ENCODE results near the gene OR6C70.
"Not testable (repeated sequence)": the region's sequence is repeated elsewhere in the genome, so short reads cannot be mapped to it uniquely, and the experiment has no call there.

OR6C70 gene

GRCh38 chr12:55470088-55470829 lies at the start of gene OR6C70:
Gene OR6C70, minus strand, starts transcription at chr12:55470138. Its CDS starts 0 bp downstream, at chr12:55470138.
- DNase-seq = no peak

DNA sequence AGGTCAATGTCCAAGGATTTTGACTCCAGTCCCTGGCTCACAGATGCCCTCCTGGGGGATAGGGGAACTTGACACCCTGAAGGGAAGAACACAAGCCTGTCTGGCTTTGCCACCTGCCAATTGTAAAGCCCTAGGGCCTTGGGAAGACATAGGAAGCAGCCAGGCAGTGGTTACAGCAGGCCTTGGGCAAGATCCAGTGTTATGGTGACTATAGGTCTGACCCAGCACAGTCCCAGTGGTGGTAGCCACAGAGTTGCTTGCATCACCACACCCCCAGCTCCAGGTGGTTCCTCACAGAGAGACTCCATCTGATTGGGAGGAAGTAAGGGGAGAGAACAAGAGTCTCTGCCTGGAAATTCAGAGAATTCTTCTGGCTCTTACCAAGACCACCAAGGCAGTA lies 46.5 kb upstream of the OR6C70 start:
- no peak for DNase-seq

DNA sequence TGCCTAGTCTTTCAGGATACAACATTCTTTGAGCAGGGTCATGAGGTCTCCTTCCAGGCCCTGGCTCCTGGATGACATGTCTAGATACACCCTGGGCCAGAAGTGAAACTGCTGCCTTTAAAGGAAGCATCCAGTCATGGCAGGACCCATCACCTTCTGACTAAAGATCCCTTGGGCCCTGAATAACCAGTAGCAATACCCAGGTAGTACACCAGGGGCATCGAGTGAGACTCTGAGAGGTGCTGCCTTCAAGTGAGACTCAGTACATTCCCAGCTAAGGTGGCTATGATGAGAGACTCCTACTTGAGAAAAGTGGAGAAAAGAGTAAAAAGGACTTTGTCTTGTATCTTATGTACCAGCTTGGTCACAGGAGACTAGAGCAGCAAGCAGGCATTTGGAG lies 45.8 kb upstream of the OR6C70 start:
- DNase-seq = no peak

DNA sequence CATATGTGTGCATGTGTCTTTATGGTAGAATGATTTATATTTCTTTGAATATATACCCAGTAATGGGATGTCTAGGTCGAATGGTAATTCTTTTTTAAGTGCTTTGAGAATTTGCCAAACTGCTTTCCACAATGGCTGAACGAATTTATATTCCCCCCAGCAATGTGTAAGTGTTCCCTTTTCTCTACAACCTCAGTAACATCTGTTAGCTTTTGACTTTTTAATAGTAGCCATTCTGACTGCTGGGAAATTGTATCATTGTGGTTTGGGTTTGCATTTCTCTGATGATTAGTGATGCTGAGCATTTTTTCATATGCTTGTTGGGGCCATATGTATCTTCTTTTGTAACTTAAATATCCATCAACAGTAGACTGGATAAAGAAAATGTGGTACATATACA lies 31.7 kb upstream of the OR6C70 start:
- no peak for DNase-seq

- DNase-seq = no peak
These were observed 29.9 kb upstream of the OR6C70 start for GRCh38 chr12:55499810-55500252.

DNA sequence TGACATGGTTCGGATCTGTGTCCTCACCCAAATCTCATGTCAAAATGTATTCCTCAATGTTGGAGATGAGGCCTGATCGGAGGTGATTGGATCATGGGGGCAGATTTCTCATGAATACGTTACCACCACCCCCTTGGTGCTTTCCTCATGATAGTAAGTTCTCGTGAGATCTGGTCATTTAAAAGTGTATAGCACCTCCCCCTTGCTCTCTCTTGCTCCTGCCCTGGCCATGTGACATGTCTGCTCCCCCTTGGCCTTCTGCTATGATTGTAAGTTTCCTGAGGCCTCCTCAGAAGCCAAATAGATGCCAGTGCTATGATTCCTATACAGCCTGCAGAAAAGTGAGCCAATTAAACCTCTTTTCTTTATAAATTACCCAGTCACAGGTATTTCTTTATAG lies 29.3 kb upstream of the OR6C70 start:
- DNase-seq = no peak

DNA sequence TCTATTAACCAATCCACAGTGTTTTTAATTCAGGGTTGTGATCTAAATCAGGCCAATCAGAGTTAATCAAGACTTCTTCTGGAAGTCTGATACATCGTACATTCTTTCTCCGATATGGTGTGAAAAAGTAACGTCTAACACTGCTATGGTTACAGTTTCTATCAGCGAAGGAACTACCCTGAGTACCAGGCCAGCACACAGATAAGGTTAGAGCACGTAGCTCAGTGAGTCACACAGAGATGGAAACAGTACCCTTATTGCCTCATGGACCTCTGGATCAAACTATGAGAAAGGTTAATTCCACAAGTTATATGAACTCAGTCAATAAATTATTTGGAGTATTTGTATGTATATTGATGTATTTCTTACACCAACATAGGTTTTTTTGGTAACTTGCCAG lies 25.6 kb upstream of the OR6C70 start:
- DNase-seq = no peak

DNA sequence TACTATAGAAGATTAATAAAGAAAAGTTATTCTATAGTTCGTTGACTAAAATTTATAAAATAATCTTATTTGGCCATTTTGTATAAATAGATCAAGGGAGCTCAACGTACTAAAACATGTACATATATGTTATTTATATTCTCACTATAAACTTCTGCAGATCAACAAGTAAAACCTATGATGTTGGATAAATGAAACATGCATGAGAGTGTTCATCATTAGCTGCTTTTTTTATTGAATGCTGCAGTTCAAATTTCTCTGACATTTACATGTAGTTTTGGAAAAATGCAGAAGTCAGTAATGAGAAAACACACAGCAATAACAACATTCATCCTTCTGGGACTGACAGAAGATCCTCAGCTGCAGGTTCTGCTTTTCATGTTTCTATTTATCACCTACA lies 22.1 kb upstream of the OR6C70 start, which contains the start of gene OR6C68:
Gene OR6C68, plus strand, starts transcription at position 301 of the 400 bp plus-strand sequence. Its CDS starts 0 bp downstream, at position 301.
- DNase-seq = no peak

DNA sequence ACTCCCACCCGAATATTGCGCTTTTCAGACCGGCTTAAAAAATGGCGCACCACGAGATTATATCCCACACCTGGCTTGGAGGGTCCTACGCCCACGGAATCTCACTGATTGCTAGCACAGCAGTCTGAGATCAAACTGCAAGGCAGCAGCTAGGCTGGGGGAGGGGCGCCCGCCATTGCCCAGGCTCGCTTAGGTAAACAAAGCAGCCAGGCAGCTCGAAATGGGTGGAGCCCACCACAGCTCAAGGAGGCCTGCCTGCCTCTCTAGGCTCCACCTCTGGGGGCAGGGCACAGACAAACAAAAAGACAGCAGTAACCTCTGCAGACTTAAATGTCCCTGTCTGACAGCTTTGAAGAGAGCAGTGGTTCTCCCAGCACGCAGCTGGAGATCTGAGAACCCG lies 14.3 kb upstream of the OR6C70 start:
- DNase-seq = not testable (repeated sequence)

GRCh38 chr12:55479136-55479535 lies 9.2 kb upstream of the OR6C70 start:
- not testable (repeated sequence) for DNase-seq

DNA sequence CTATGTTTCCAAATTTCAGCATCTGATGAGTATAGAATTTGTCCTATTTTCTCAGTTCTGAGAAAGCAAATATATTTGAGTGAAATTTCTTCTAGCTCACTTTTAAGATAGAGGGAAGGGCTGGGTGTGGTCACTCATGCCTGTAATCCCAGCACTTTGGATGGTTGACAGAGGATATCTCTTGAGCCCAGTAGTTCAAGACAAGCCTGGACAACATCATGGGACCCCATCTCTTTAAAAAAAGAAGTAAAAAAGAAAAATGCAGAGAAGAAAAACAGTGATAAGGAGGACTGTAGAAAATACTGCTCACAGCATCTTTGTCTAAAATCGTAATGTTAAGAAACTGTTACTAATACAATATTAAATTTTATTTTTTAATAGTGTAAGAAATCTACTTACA lies 2.3 kb upstream of the OR6C70 start:
- DNase-seq = no peak

DNA sequence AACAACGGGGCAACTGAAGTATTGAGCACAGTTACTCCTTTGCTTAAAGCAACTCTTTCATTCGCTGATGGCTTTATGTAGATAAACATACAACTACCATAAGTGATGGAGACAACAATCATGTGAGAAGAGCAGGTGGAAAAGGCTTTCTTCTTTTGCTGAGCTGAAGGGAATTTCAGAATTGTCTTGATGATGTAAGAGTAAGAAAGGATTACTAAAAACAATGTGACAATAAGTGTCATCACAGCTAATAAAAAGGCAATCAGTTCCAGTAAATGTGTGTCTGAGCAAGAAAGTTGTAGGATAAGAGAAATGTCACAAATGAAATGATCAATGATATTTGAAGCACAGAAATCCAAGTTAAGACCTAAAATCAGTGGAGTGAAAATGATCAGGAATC lies 647 bp downstream of the OR6C70 start:
- DNase-seq = no peak

GRCh38 chr12:55467836-55468235 lies 2.1 kb downstream of the OR6C70 start:
- DNase-seq = no peak

GRCh38 chr12:55464926-55465325 lies 5.0 kb downstream of the OR6C70 start:
- DNase-seq = not testable (repeated sequence)

DNA sequence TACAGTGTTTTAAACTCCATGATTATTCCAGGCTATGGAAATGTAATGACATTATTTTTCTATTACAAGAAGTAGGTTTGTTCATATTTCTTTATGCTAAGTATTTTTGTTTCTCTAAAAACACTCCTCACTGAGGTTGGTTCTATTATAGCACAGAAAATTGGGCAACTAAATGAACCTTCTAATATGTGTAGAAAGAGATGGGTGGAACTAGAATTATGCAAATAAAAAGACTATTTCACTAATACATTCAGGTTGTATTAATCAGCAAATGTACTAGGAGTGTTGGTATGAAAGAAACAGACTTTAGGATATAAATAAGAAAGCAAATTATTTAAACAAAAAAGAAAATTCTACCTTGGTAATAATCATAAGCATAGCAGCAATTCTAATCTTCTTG lies 21.1 kb downstream of the OR6C70 start:
- DNase-seq = no peak

GRCh38 chr12:55446326-55446725 lies 23.6 kb downstream of the OR6C70 start:
- no peak for DNase-seq

DNA sequence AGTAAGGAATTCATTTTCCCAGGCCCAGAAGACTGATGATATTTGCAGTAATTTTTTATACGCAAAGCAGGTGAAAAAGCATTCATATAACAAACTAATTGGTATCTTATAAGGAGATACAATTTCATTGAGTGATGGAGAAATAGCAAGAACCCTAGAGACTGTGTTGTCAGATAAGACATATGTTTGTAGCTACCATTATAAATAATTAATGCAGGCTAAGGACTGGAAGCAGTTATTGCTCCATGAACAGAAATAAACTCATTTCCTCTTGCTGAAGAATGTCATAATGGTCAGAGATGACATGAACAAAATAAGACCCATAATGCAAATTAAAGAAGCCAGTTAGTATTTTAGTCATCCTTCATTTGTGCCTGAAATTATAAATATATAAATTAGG lies 24.6 kb downstream of the OR6C70 start:
- DNase-seq = no peak

GRCh38 chr12:55443776-55444175 lies 26.2 kb downstream of the OR6C70 start, which contains the start of gene OR6C2:
Gene OR6C2, plus strand, starts transcription at chr12:55444076. Its CDS starts 8,138 bp downstream, at chr12:55452214.
- DNase-seq = no peak

DNA sequence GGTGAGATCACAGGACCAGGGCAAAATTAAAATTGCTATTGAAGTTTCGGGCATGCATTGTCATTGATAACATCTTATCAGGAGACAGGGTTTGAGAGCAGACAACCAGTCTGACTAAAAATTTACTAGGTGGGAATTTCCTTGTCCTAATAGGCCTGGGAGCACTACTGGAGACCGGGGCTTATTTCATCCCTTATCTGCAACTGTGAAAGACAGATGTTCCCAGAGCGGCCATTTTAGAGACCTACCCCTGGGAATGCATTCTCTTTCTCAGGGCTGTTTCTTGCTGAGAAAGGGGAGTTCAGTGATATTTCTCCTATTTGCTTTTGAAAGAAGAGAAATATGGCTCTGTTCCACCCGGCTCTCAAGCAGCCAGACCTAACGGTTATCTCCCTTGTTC lies 28.7 kb downstream of the OR6C70 start:
- not testable (repeated sequence) for DNase-seq

DNA sequence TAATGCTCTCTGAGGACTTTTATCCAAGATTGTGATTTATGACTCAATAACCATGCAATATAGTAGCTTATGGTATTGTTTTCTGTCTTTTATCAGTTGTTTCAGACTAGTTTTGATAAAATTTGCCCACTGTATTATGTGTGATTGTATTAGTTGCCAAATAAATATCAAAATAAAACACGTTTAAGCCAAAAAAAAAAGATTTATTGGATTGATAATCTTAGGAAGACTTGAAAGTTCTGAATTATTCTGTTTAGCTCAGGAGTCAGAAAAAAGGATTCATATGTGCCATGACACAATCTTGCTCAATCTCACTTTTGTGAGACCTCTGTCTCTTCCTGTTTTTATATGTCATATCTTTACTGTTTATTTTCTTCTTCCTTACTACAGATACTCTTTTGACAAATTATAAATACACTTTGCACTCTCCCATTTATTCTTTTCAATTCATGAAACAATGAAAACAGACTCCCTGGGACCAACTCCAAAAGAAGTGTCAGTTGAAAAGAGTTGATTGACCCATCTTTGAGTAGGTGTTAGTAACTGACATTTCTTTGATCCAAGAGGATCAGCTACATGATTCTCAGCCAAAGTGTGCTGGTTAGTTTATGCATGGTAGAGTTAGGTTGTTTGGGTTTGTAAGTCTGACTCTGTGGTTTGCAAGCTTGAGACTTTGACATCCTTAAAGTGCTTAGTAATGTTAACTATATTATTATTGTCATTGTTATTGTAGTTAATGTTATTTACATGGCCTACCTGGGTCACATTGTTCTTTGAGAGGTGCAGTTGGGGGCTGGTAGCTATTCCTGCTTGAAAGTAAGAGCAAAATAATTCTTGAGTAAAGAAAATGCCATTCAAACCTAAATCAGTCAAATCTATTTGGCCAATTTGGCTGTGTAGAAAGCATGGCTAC lies 41.4 kb downstream of the OR6C70 start:
- DNase-seq = no peak

DNA sequence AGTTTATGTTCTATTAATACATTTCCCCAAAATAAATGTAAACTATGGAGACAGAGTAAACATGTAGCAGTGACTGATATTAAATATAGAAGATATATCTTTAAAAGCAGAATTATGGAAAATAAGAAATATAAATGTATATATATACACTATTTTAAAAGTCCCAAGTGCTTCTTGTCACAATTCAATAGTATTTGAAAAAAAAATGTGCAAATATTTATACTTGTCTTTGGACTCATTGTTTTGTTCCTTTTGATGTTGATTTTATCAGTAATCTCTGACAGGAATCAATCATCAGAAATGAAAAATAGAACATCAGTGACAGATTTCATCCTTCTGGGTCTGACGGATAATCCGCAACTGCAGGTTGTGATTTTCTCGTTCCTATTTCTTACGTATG lies 44.0 kb downstream of the OR6C70 start, which contains the start of gene OR6C76:
Gene OR6C76, plus strand, starts transcription at position 301 of the 400 bp plus-strand sequence. Its CDS starts 0 bp downstream, at position 301.
- DNase-seq = no peak

DNA sequence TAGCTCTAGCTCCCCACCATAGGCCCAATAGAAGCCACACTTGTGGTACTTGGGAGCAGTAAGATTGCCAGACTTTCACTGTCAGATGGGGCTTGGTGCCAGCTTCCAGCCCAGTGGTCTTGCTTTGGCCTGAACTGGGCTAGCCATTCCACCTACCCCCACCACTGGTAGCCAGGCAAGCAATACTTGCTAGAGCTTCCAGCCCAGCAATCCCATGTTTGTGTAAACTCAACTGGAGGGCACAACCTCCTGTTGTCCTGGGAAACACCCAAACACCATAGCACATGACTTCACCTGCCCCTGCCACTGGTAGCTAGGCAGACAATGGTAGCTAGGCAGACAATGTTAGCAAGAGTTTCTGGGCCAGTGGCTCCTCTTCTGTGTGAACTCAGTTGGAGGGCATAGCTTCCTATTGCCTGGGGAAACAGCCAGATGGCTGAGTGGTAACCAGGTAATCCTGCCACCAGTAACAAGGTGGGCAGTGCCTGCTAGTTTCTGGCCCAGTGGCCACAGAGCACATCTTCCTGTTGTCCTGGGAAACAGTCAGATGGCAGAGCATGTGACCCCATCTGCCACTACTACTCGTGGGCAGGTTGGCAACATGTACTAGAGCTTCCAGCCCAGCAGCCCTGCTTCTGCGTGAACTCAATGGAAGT lies 49.5 kb downstream of the OR6C70 start:
- DNase-seq = no peak
